HepG2 (cell line): ENCODE measurements around the gene C19orf47. TPM values are rescaled to one million over a fixed set of nuclear protein-coding genes. Genes with fewer than 3 reads are reported as not detected.

ENCODE experiments used
- ARNTL ChIP-seq: sonication (generic); formaldehyde crosslinking; IDR thresholded peaks from 2 replicates; pipeline ENCODE4 v1.4.0; 2020; ENCODE audit warnings: mild to moderate bottlenecking, missing genetic modification reagents
- CAMTA2 ChIP-seq: sonication (generic); formaldehyde crosslinking; IDR thresholded peaks from 2 replicates; pipeline ENCODE4 v1.4.0; 2020; ENCODE audit warnings: mild to moderate bottlenecking, missing genetic modification reagents, borderline replicate concordance
- ELF3 ChIP-seq: IDR thresholded peaks from 2 replicates; pipeline ENCODE4 v1.6.1; 2016; ENCODE audit warnings: missing genetic modification reagents, missing compliant biosample characterization
- FOXA1 ChIP-seq, 2 experiments: fragments of 450-650 bp in 1 of 2; sonication (generic) in 1 of 2; formaldehyde crosslinking in 1 of 2; IDR thresholded peaks; 2 replicates each; pipeline versions ENCODE4 v1.4.0 to v1.6.1; 2016 to 2020; ENCODE audit warnings: missing genetic modification reagents in 1 of 2
- POLR2A ChIP-seq, 2 experiments: IDR thresholded peaks; 2 replicates each; pipeline ENCODE4 v1.6.1; 2011; ENCODE audit warnings: low read depth in 2 of 2, low read length in 2 of 2, mild to moderate bottlenecking in 1 of 2, moderate library complexity in 1 of 2; ENCODE audit not compliant: insufficient read depth in 1 of 2
- SMARCE1 ChIP-seq: fragments of 450-650 bp; IDR thresholded peaks from 2 replicates; pipeline ENCODE4 v1.6.1; 2017; ENCODE audit warnings: borderline replicate concordance
- TRIM22 ChIP-seq: fragments of 450-650 bp; IDR thresholded peaks from 2 replicates; pipeline ENCODE4 v1.6.1; 2017
- ZNF207 ChIP-seq: fragments of 450-650 bp; IDR thresholded peaks from 2 replicates; pipeline ENCODE4 v1.6.1; 2016; ENCODE audit warnings: antibody characterized with exemption, borderline replicate concordance
- ZNF543 ChIP-seq: sonication (generic); formaldehyde crosslinking; IDR thresholded peaks from 2 replicates; pipeline ENCODE4 v1.4.0; 2020; ENCODE audit warnings: mild to moderate bottlenecking, missing genetic modification reagents
- ZNF562 ChIP-seq: sonication (generic); formaldehyde crosslinking; IDR thresholded peaks from 2 replicates; pipeline ENCODE4 v1.8.0; 2022; ENCODE audit warnings: missing genetic modification reagents, borderline replicate concordance
- ZNF891 ChIP-seq: sonication (generic); formaldehyde crosslinking; IDR thresholded peaks from 2 replicates; pipeline ENCODE4 v1.5.0; 2020; ENCODE audit warnings: mild to moderate bottlenecking, missing genetic modification reagents
- ZSCAN31 ChIP-seq: sonication (generic); formaldehyde crosslinking; IDR thresholded peaks from 2 replicates; pipeline ENCODE4 v1.5.0; 2020; ENCODE audit warnings: low read depth, mild to moderate bottlenecking, missing genetic modification reagents
- polyA plus RNA-seq, 8 experiments: library from polyadenylated mRNA; depleted of rRNA in 3 of 8; stranded (reverse) in 7 of 8; unstranded in 1 of 8; fragments of >200 nt; fragmentation: Illumina TruSeq in 4 of 8; extraction: Trizol in 4 of 8; gene quantifications; 2 replicates each; pipeline versions ENCODE4 v1.2.1 to v1.2.3, GENCODE V29; 2011 to 2016; ENCODE audit warnings: low read depth in 4 of 8, missing spikeins in 1 of 8, mixed read lengths in 1 of 8; ENCODE audit not compliant: insufficient read depth in 1 of 8
- total RNA-seq, 5 experiments: library from RNA; depleted of rRNA; stranded (reverse); fragments of >200 nt; fragmentation: Illumina TruSeq; extraction: Trizol; gene quantifications; 2 replicates each; pipeline ENCODE4 v1.2.3, GENCODE V29; 2016; ENCODE audit warnings: low read depth in 1 of 5
- TF ChIP-seq, protein P1 (sequence below): fragments of 450-650 bp; IDR thresholded peaks from 2 replicates; pipeline ENCODE4 v1.6.1; 2017; ENCODE audit warnings: mild to moderate bottlenecking
- TF ChIP-seq, protein P2 (sequence below): sonication (generic); formaldehyde crosslinking; IDR thresholded peaks from 2 replicates; pipeline ENCODE4 v1.4.0; 2020; ENCODE audit warnings: missing genetic modification reagents, borderline replicate concordance
- TF ChIP-seq, protein P3 (sequence below): IDR thresholded peaks from 2 replicates; pipeline ENCODE4 v1.6.1; 2016; ENCODE audit warnings: low read depth
- TF ChIP-seq, protein P4 (sequence below): sonication (generic); formaldehyde crosslinking; IDR thresholded peaks from 2 replicates; pipeline ENCODE4 v1.4.0; 2020; ENCODE audit warnings: missing genetic modification reagents
- TF ChIP-seq, protein P5 (sequence below): sonication (generic); formaldehyde crosslinking; IDR thresholded peaks from 2 replicates; pipeline ENCODE4 v1.4.0; 2020; ENCODE audit warnings: missing genetic modification reagents

C19orf47 gene
- total and polyA plus RNA-seq, 2 of the 13 experiments (the other 11 are each of a cell fraction or from before 2014, with no cell fraction given): 8.1 to 10.6 TPM

- TF ChIP-seq FOXA1 (IDR thresholded peaks at IDR 0.05): no peak
- TF ChIP-seq FOXA1 (CRISPR knock-in tag; IDR thresholded peaks at IDR 0.05): no peak
- TF ChIP-seq ZNF543 (CRISPR knock-in tag): peak; percentile 21; the same call in 1 of the 2 replicates
- no peak for TF ChIP-seq ZNF891
- TF ChIP-seq POLR2A (IDR thresholded peaks at IDR 0.05; ENCODE audit: insufficient read depth in 1 of 2, low read depth in 2 of 2, low read length in 2 of 2): peak; percentile 81 to 92
- no peak for TF ChIP-seq TRIM22
- TF ChIP-seq ZNF562 (CRISPR knock-in tag): no peak
- peak; percentile 84 for TF ChIP-seq ARNTL (CRISPR knock-in tag)
- no peak for TF ChIP-seq SMARCE1
- TF ChIP-seq, protein P1, sequence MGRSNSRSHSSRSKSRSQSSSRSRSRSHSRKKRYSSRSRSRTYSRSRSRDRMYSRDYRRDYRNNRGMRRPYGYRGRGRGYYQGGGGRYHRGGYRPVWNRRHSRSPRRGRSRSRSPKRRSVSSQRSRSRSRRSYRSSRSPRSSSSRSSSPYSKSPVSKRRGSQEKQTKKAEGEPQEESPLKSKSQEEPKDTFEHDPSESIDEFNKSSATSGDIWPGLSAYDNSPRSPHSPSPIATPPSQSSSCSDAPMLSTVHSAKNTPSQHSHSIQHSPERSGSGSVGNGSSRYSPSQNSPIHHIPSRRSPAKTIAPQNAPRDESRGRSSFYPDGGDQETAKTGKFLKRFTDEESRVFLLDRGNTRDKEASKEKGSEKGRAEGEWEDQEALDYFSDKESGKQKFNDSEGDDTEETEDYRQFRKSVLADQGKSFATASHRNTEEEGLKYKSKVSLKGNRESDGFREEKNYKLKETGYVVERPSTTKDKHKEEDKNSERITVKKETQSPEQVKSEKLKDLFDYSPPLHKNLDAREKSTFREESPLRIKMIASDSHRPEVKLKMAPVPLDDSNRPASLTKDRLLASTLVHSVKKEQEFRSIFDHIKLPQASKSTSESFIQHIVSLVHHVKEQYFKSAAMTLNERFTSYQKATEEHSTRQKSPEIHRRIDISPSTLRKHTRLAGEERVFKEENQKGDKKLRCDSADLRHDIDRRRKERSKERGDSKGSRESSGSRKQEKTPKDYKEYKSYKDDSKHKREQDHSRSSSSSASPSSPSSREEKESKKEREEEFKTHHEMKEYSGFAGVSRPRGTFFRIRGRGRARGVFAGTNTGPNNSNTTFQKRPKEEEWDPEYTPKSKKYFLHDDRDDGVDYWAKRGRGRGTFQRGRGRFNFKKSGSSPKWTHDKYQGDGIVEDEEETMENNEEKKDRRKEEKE: no peak
- TF ChIP-seq, protein P2, sequence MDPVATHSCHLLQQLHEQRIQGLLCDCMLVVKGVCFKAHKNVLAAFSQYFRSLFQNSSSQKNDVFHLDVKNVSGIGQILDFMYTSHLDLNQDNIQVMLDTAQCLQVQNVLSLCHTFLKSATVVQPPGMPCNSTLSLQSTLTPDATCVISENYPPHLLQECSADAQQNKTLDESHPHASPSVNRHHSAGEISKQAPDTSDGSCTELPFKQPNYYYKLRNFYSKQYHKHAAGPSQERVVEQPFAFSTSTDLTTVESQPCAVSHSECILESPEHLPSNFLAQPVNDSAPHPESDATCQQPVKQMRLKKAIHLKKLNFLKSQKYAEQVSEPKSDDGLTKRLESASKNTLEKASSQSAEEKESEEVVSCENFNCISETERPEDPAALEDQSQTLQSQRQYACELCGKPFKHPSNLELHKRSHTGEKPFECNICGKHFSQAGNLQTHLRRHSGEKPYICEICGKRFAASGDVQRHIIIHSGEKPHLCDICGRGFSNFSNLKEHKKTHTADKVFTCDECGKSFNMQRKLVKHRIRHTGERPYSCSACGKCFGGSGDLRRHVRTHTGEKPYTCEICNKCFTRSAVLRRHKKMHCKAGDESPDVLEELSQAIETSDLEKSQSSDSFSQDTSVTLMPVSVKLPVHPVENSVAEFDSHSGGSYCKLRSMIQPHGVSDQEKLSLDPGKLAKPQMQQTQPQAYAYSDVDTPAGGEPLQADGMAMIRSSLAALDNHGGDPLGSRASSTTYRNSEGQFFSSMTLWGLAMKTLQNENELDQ (CRISPR knock-in tag): no peak
- TF ChIP-seq, protein P3, sequence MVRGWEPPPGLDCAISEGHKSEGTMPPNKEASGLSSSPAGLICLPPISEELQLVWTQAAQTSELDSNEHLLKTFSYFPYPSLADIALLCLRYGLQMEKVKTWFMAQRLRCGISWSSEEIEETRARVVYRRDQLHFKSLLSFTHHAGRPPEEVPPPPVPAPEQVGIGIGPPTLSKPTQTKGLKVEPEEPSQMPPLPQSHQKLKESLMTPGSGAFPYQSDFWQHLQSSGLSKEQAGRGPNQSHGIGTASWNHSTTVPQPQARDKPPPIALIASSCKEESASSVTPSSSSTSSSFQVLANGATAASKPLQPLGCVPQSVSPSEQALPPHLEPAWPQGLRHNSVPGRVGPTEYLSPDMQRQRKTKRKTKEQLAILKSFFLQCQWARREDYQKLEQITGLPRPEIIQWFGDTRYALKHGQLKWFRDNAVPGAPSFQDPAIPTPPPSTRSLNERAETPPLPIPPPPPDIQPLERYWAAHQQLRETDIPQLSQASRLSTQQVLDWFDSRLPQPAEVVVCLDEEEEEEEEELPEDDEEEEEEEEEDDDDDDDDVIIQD (CRISPR knock-in tag): peak; percentile 62
- TF ChIP-seq ZNF207: peak; percentile 100
- TF ChIP-seq ZSCAN31 (CRISPR knock-in tag): 0 out of 2 replicates have a peak, but pooled peaks have one; percentile 66
- TF ChIP-seq CAMTA2: no peak
- TF ChIP-seq, protein P4, sequence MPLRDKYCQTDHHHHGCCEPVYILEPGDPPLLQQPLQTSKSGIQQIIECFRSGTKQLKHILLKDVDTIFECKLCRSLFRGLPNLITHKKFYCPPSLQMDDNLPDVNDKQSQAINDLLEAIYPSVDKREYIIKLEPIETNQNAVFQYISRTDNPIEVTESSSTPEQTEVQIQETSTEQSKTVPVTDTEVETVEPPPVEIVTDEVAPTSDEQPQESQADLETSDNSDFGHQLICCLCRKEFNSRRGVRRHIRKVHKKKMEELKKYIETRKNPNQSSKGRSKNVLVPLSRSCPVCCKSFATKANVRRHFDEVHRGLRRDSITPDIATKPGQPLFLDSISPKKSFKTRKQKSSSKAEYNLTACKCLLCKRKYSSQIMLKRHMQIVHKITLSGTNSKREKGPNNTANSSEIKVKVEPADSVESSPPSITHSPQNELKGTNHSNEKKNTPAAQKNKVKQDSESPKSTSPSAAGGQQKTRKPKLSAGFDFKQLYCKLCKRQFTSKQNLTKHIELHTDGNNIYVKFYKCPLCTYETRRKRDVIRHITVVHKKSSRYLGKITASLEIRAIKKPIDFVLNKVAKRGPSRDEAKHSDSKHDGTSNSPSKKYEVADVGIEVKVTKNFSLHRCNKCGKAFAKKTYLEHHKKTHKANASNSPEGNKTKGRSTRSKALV (CRISPR knock-in tag): no peak
- TF ChIP-seq, protein P5, sequence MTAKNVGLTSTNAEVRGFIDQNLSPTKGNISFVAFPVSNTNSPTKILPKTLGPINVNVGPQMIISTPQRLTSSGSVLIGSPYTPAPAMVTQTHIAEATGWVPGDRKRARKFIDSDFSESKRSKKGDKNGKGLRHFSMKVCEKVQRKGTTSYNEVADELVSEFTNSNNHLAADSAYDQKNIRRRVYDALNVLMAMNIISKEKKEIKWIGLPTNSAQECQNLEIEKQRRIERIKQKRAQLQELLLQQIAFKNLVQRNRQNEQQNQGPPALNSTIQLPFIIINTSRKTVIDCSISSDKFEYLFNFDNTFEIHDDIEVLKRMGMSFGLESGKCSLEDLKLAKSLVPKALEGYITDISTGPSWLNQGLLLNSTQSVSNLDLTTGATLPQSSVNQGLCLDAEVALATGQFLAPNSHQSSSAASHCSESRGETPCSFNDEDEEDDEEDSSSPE (CRISPR knock-in tag): peak; percentile 77
- peak; percentile 49; the same call in 1 of the 2 replicates for TF ChIP-seq ELF3
Measured at GRCh38 chr19:40348125-40348913, at the start of gene C19orf47, which contains the start of gene PLD3 (continued).
